Loucy (cell line): ENCODE data around the gene FLT1.

Source experiments
- H2AFZ ChIP-seq: fragments of 200-600 bp; sonication (generic); 2 replicates; pipeline ENCODE4 v1.6.0; 2016; ENCODE audit warnings: antibody characterized with exemption, mild to moderate bottlenecking, low read length, moderate library complexity
- H3F3A ChIP-seq: fragments of 200-600 bp; 2 replicates; pipeline ENCODE4 v1.6.0; 2016; ENCODE audit warnings: antibody characterized with exemption, low read depth, mild to moderate bottlenecking
- H3K27me3 ChIP-seq: fragments of 200-600 bp; sonication (generic); 2 replicates; pipeline ENCODE4 v1.6.1; 2014; ENCODE audit warnings: low read length, mild to moderate bottlenecking; ENCODE audit not compliant: insufficient read depth, poor library complexity, severe bottlenecking
- H3K36me3 ChIP-seq: fragments of 200-600 bp; sonication (generic); 2 replicates; pipeline ENCODE4 v1.6.1; 2016; ENCODE audit warnings: low read length; ENCODE audit not compliant: insufficient read depth
- H3K4me1 ChIP-seq: fragments of 200-600 bp; sonication (generic); 2 replicates; pipeline ENCODE4 v1.5.1; 2014; ENCODE audit warnings: low read length, mild to moderate bottlenecking; ENCODE audit not compliant: insufficient read depth, poor library complexity, severe bottlenecking
- H3K4me2 ChIP-seq: fragments of 200-600 bp; sonication (generic); 2 replicates; pipeline ENCODE4 v1.6.0; 2014; ENCODE audit warnings: antibody characterized with exemption, low read length, low read depth, mild to moderate bottlenecking; ENCODE audit not compliant: poor library complexity, severe bottlenecking
- H3K4me3 ChIP-seq: fragments of 200-600 bp; sonication (generic); 2 replicates; pipeline ENCODE4 v1.5.1; 2014; ENCODE audit warnings: low read length, mild to moderate bottlenecking, mixed read lengths; ENCODE audit not compliant: poor library complexity, severe bottlenecking
- H3K79me2 ChIP-seq: fragments of 200-600 bp; sonication (generic); 2 replicates; pipeline ENCODE4 v1.6.1; 2014; ENCODE audit warnings: low read length; ENCODE audit not compliant: insufficient read depth
- H3K9ac ChIP-seq: fragments of 200-600 bp; sonication (generic); 2 replicates; pipeline ENCODE4 v1.6.0; 2014; ENCODE audit warnings: mild to moderate bottlenecking, low read depth, low read length, moderate library complexity; ENCODE audit not compliant: poor library complexity, severe bottlenecking
- H3K9me2 ChIP-seq: fragments of 200-600 bp; sonication (generic); replicated peaks from 2 replicates; pipeline ENCODE4 v1.6.1; 2016; ENCODE audit warnings: low read depth, low read length, mixed read lengths
- H3K9me3 ChIP-seq: fragments of 200-600 bp; sonication (generic); 2 replicates; pipeline ENCODE4 v1.6.1; 2014; ENCODE audit warnings: mild to moderate bottlenecking, antibody characterized with exemption, low read length, low read depth; ENCODE audit not compliant: insufficient read depth
- H4K20me1 ChIP-seq: fragments of 200-600 bp; sonication (generic); 2 replicates; pipeline ENCODE4 v1.6.0; 2014; ENCODE audit warnings: antibody characterized with exemption, low read length, mild to moderate bottlenecking; ENCODE audit not compliant: insufficient read depth, poor library complexity, severe bottlenecking
- CTCF ChIP-seq: fragments of 200-600 bp; sonication (generic); conservative IDR thresholded peaks from 2 replicates; pipeline ENCODE4 v1.5.1; 2014; ENCODE audit warnings: mild to moderate bottlenecking, antibody characterized with exemption, low read length
- EZH2phosphoT487 ChIP-seq: fragments of 200-600 bp; IDR thresholded peaks from 2 replicates; pipeline ENCODE4 v1.6.1; 2018; ENCODE audit warnings: antibody characterized with exemption, mild to moderate bottlenecking, moderate library complexity, borderline replicate concordance

FLT1 gene

GRCh38 chr13:28435917-28436316, 59.0 kb downstream of the FLT1 start:
- no peaks in the 10 kb centered on the region for H3K27me3 ChIP-seq

GRCh38 chr13:28434926-28435325, 60.0 kb downstream of the FLT1 start:
- no peak for TF ChIP-seq CTCF
- no peak for TF ChIP-seq EZH2phosphoT487
- H3K9me3 ChIP-seq, result no peaks in the 10 kb centered on the region
- no peaks in the 10 kb centered on the region for H3F3A ChIP-seq
- H3K36me3 ChIP-seq, result peaks cover 96% of the 10 kb centered on the region
- no peak overlapping the region for H3K9ac ChIP-seq
- H3K4me3 ChIP-seq, result no peak overlapping the region
- H4K20me1 ChIP-seq, result no peaks in the 10 kb centered on the region
- no peak overlapping the region for H3K4me2 ChIP-seq
- peaks cover 21% of the 10 kb centered on the region for H3K79me2 ChIP-seq
- H3K4me1 ChIP-seq, result peaks cover 35% of the 10 kb centered on the region
- H3K27me3 ChIP-seq, result no peaks in the 10 kb centered on the region
- no peak overlapping the region for H2AFZ ChIP-seq
- no peaks in the 10 kb centered on the region for H3K9me2 ChIP-seq

More at GRCh38 chr13:28435917-28436316, 59.0 kb downstream of the FLT1 start:
- H3K4me3 ChIP-seq, result no peak overlapping the region
- no peak overlapping the region for H3K9ac ChIP-seq
- no peak overlapping the region for H2AFZ ChIP-seq
- H3K9me2 ChIP-seq, result no peaks in the 10 kb centered on the region
- TF ChIP-seq EZH2phosphoT487 (no peak), CTCF (no peak)
- peaks cover 43% of the 10 kb centered on the region for H3K4me1 ChIP-seq
- no peak overlapping the region for H3K4me2 ChIP-seq
- peaks cover 26% of the 10 kb centered on the region for H3K79me2 ChIP-seq
- no peaks in the 10 kb centered on the region for H4K20me1 ChIP-seq
- peaks cover 86% of the 10 kb centered on the region for H3K36me3 ChIP-seq
- H3F3A ChIP-seq, result no peaks in the 10 kb centered on the region
- H3K9me3 ChIP-seq, result no peaks in the 10 kb centered on the region

GRCh38 chr13:28432816-28433560, 61.9 kb downstream of the FLT1 start:
- H3K9me3 ChIP-seq, result no peaks in the 10 kb centered on the region
- no peaks in the 10 kb centered on the region for H3K27me3 ChIP-seq
- H3K79me2 ChIP-seq, result peaks cover 3% of the 10 kb centered on the region; the same call in 1 of the 2 replicates
- no peaks in the 10 kb centered on the region for H3F3A ChIP-seq
- no peaks in the 10 kb centered on the region for H3K9me2 ChIP-seq
- no peak for TF ChIP-seq EZH2phosphoT487
- TF ChIP-seq CTCF, result no peak
- no peak overlapping the region for H2AFZ ChIP-seq
- peaks cover 16% of the 10 kb centered on the region for H3K4me1 ChIP-seq
- H3K4me3 ChIP-seq, result no peak overlapping the region
- H4K20me1 ChIP-seq, result no peaks in the 10 kb centered on the region
- no peak overlapping the region for H3K4me2 ChIP-seq
- H3K36me3 ChIP-seq, result peaks cover 99% of the 10 kb centered on the region
- no peak overlapping the region for H3K9ac ChIP-seq
